IMR-90 (cell line): ENCODE measurements around the gene POMT1.

ENCODE experiments used
- CHD1 ChIP-seq: IDR thresholded peaks from 2 replicates; pipeline ENCODE4 v1.6.1; 2012; ENCODE audit warnings: low read depth, low read length, improper control_type of control experiment
- CTCF ChIP-seq: conservative IDR thresholded peaks from 2 replicates; pipeline ENCODE4 v1.5.1; 2012; ENCODE audit warnings: mild to moderate bottlenecking, low read depth, low read length, improper control_type of control experiment
- MAFK ChIP-seq: IDR thresholded peaks from 2 replicates; pipeline ENCODE4 v1.6.1; 2012; ENCODE audit warnings: low read depth, low read length, improper control_type of control experiment
- POLR2A ChIP-seq: IDR thresholded peaks from 2 replicates; pipeline ENCODE4 v1.6.1; 2012; ENCODE audit warnings: mild to moderate bottlenecking, low read depth, low read length
- RAD21 ChIP-seq: IDR thresholded peaks from 2 replicates; pipeline ENCODE4 v1.6.1; 2012; ENCODE audit warnings: low read length, improper control_type of control experiment
- RCOR1 ChIP-seq: IDR thresholded peaks from 2 replicates; pipeline ENCODE4 v1.6.1; 2012; ENCODE audit warnings: mild to moderate bottlenecking, low read length, improper control_type of control experiment; ENCODE audit not compliant: insufficient replicate concordance
- RFX5 ChIP-seq: IDR thresholded peaks from 2 replicates; pipeline ENCODE4 v1.8.0; 2012; ENCODE audit warnings: low read depth, mild to moderate bottlenecking, low read length, moderate library complexity
- USF2 ChIP-seq: fragments of 150-350 bp; IDR thresholded peaks from 2 replicates; pipeline ENCODE4 v1.6.1; 2017; ENCODE audit warnings: mild to moderate bottlenecking, antibody characterized with exemption, low read length, low read depth

- TF ChIP-seq CTCF (no peak), MAFK (no peak), POLR2A (no peak), USF2 (no peak), RCOR1 (no peak), RFX5 (no peak), CHD1 (no peak), RAD21 (no peak)
Observed at GRCh38 chr9:131530546-131530919, 27.8 kb downstream of the POMT1 start.
